Right ventricle myocardium superior (tissue), 1 donor: ENCODE results near the gene ZNF234. TPM values are rescaled to one million over a fixed set of nuclear protein-coding genes. Genes with fewer than 3 reads are reported as not detected.
"Not testable (repeated sequence)": the region's sequence is repeated elsewhere in the genome, so short reads cannot be mapped to it uniquely, and the experiment has no call there.

ENCODE experiments used
- ATAC-seq: fragments of 200-7000 bp; cut with Tn5 transposase; one replicate; pipeline ENCODE4 v1.9.1; 2020; ENCODE audit warnings: mild to moderate bottlenecking; ENCODE audit not compliant: poor library complexity
- DNase-seq: peaks from one replicate; pipeline ENCODE4 v3.0.0-alpha.2; 2020
- intact Hi-C: fragments of 100-400 bp; cut with DNase I; formaldehyde crosslinking; loops from one replicate; pipeline ENCODE4 v1.11.2; 2022
- long read RNA-seq: library from polyadenylated mRNA; unstranded; transcript quantifications from one replicate; pipeline ENCODE4 v2.0.0, GENCODE V29; 2021
- total RNA-seq: library from RNA; stranded (reverse); fragmentation: NEBNext Ultra II Directional; extraction: Animal tissue kit (Norgen Biotek cat#: 25700); gene quantifications from one replicate; pipeline ENCODE4 v1.2.1, GENCODE V29; 2021
- donor health status: DM: no; HTN: yes; CAD: no; lungs with severe emphysema.

ZNF234 gene
- total RNA-seq = 8.1 TPM
- long read RNA-seq, full-length matches to known transcripts = 13 of 21 reads
- long read RNA-seq, partial matches to known transcripts = 1 of 21 reads
- long read RNA-seq, other reads (novel, unspliced or antisense) = 7 of 21 reads

DNA sequence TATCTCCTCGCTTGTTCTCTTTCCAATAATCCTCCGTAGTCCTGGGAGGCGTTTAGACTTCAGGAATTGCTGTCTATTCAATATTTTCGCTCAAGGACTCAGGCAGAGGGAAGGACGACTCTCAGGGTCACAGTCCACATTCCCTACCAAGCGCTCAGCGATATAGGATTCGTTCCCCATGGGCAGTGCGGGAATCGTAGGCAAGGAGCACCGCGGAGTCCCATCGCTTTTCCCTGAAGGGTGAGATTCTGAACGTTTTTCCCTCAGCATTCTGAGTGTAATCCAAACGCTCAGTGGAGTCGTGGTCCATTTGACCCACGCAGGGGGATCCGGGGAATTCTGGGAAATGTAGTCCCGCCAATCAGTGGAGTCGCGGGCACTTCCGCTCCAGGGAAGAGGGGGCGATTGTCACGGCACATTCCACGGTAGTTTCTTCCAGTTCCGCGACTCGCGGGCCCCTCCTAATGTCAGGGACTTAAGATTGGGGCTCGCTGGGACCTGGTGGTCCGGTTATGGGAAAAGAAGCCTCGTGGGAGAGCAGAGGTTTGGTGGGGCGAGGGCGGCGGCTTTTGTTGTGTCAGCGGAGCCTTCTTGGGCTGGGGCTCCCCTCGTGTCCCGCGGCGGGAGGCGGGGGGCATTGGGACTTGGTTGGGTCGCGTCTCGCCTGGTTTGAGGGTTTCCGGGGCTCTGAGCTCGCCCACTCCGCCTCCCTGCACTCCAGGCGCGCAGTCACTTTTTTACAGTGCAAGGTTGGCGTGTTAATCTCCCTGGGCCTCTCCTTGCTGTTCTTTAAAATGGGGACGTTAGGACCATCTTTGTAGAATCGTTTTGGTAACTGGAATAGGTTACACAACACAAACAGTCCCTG is at the start of gene ZNF234:
Gene ZNF234 (plus strand): TSS at position 364 of the 868 bp plus-strand sequence. CDS start 3,079 bp downstream, outside the sequence.
- intact Hi-C loops = no loop called here

GRCh38 chr19:44092108-44092507 is 49.2 kb upstream of the ZNF234 start:
- ATAC-seq (no peak), DNase-seq (no peak)
- intact Hi-C loops = no loop called here

More for the DNA sequence above, at the start of gene ZNF234:
- ATAC-seq (peak; percentile 98), DNase-seq (peak; percentile 86)

GRCh38 chr19:44093931-44094765 is 47.2 kb upstream of the ZNF234 start, which contains the start of gene ZNF224:
ZNF224 (plus strand) TSS chr19:44094361; CDS start chr19:44097874, 3,513 bp downstream.
- DNase-seq = peak; percentile 93
- intact Hi-C loops = no loop called here
- ATAC-seq = peak; percentile 99

DNA sequence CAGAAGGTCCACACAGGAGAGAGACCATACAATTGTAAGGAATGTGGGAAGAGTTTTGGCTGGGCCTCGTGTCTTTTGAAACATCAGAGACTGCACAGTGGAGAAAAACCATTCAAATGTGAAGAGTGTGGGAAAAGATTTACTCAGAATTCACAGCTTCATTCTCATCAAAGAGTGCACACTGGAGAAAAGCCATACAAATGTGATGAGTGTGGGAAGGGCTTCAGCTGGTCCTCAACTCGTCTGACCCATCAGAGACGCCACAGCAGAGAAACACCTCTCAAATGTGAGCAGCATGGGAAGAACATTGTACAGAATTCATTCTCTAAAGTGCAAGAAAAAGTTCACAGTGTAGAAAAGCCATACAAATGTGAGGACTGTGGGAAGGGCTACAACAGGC is 33.6 kb upstream of the ZNF234 start:
- DNase-seq (no peak), ATAC-seq (no peak)
- intact Hi-C loops = loop anchor here (10.0 kb wide), 1 partner anchor 103 kb away; the partner anchor contains the start of gene ZNF230

DNA sequence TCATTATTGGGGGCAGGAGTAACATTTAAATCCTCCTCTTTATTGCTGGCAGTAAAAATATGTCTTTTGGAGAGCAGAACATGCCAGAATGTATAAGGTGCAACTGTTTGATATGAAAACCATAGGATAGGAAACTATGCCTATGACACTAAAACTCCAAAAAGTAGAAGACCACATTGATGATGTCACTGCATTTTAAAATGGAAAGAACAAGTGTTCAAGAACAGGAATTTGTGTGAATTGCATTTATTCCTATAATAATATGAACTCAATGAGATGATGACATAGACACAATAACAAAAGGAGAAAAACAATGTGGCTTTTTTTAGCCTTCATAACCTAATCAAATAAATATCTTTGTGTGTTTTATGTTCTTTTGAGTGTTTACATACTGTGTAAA is 31.9 kb upstream of the ZNF234 start:
- intact Hi-C loops = loop anchor here (10.0 kb wide), 1 partner anchor 105 kb away; the partner anchor contains the start of gene ZNF230
- no peak for DNase-seq
- ATAC-seq = no peak

- intact Hi-C loops = loop anchor here (10.0 kb wide), 1 partner anchor 193 kb away; the partner anchor contains the start of gene ZNF235
Observed at GRCh38 chr19:44111910-44112463, 29.4 kb upstream of the ZNF234 start.

DNA sequence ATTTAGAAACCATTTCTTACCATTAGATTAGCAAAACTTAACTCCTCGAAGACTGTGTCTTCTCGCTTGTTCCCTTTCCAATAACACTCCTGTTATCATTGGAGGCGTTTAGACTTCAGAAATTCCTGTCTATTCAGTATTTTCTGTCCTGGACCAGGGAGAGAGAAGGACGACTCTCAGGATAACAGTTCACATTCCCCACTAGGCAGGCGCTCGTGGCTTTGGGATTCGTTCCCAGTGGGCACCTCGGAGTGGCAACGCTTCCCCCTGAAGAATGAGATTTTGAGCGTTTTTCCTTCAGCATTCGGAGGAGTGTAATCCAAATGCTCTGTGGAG is 28.6 kb upstream of the ZNF234 start:
- intact Hi-C loops = loop anchor here (10.0 kb wide), 1 partner anchor 192 kb away; the partner anchor contains the start of gene ZNF235
- ATAC-seq = peak; percentile 6

More at GRCh38 chr19:44111910-44112463, 29.4 kb upstream of the ZNF234 start:
- DNase-seq (no peak), ATAC-seq (no peak)

DNA sequence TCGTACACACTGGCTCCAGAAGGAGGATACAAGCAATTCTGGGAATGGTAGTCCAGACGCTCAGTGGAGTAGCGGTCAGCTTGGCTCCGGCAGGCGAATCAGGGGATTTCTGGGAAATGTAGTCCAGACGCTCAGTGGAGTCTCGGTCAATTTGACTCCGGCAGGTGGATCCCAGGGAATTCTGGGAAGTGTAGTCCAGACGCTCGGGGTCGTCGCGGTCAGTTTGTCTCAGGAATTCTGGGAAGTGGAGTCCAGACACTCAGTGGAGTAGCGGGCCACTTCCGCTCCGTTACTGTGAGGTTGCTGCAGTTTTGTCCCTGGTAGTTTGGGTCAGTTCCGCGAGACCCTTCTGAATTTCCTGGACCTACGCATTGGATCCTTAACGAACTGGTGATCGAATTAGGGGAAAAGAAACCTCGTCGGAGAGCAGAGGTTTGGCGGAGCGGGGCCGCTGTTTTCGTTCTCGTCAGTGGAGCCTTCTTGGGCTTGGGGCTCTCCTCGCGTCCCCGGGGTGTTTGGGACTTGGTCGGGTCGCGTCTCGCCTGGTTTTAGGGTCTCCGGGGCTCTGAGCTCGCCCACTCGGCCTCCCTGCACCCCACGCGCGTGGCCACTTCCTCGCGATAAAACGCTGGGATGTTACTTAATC is 28.1 kb upstream of the ZNF234 start, which contains the start of gene ZNF225:
Gene ZNF225 (plus strand): TSS at position 262 of the 646 bp plus-strand sequence. CDS start 2,429 bp downstream, outside the sequence.
- DNase-seq = peak; percentile 95
- peak; percentile 98 for ATAC-seq
- intact Hi-C loops = loop anchor here (10.0 kb wide), 1 partner anchor 192 kb away; the partner anchor contains the start of gene ZNF235

More for the DNA sequence above, 28.6 kb upstream of the ZNF234 start:
- DNase-seq = no peak

- ATAC-seq = peak; percentile 4
- no peak for DNase-seq
- intact Hi-C loops = loop anchor here (10.0 kb wide), 1 partner anchor 191 kb away; the partner anchor contains the start of gene ZNF235
Observed at GRCh38 chr19:44113784-44114390, 27.5 kb upstream of the ZNF234 start.

- ATAC-seq, DNase-seq, intact Hi-C loops: not testable (repeated sequence)
Observed at GRCh38 chr19:44121162-44121561, 20.2 kb upstream of the ZNF234 start.

DNA sequence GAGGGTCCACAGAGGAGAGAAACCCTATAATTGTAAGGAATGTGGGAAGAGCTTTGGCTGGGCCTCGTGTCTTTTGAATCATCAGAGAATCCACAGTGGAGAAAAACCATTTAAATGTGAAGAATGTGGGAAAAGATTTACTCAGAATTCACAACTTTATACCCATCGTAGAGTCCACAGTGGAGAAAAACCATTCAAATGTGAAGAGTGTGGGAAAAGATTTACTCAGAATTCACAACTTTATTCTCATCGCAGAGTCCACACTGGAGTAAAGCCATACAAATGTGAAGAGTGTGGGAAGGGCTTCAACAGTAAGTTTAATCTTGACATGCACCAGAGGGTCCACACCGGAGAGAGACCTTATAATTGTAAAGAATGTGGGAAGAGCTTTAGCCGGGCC is 9.4 kb upstream of the ZNF234 start:
- DNase-seq (no peak), ATAC-seq (no peak)
- intact Hi-C loops = no loop called here

GRCh38 chr19:44142059-44142433 is 692 bp downstream of the ZNF234 start:
- DNase-seq = no peak
- intact Hi-C loops = no loop called here

GRCh38 chr19:44149776-44150175 is 8.4 kb downstream of the ZNF234 start:
- DNase-seq = no peak
- intact Hi-C loops = no loop called here
- ATAC-seq = peak; percentile 74

More at GRCh38 chr19:44142059-44142433, 692 bp downstream of the ZNF234 start:
- peak; percentile 38 for ATAC-seq

GRCh38 chr19:44151491-44151890 is 10.1 kb downstream of the ZNF234 start:
- peak; percentile 42 for ATAC-seq

DNA sequence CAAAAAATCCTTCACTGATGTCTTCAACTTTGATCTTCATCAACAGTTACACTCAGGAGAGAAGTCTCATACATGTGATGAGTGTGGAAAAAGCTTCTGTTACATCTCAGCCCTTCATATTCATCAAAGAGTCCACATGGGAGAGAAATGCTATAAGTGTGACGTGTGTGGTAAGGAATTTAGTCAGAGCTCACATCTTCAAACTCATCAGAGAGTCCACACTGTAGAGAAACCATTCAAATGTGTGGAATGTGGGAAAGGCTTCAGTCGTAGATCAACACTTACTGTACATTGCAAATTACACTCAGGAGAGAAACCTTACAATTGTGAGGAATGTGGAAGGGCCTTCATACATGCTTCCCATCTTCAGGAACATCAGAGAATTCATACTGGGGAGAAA is 15.1 kb downstream of the ZNF234 start:
- no peak for ATAC-seq
- intact Hi-C loops = no loop called here
- DNase-seq = no peak

More at GRCh38 chr19:44151491-44151890, 10.1 kb downstream of the ZNF234 start:
- DNase-seq = no peak
- intact Hi-C loops = no loop called here

DNA sequence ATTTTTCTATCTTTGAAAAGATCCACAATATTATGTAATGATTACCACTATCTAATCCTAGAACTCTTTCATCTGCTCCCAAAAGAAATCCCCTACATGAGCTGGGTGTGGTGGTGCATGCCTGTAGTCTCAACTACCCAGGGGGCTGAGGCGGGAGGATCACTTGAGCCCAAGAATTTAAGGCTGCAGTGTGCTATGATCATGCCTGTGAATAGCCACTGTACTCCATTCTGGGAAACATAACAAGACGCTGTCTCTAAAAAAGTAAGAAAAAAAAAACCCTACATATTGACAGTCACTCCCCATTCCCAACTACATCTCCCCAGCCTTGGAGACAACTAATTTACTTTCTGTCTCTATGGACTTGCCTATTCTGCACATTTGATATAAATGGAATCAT is 22.4 kb downstream of the ZNF234 start:
- intact Hi-C loops = no loop called here
- ATAC-seq (no peak), DNase-seq (no peak)

- ATAC-seq = no peak
Observed at GRCh38 chr19:44164327-44164672, 22.9 kb downstream of the ZNF234 start.

More at GRCh38 chr19:44164327-44164672, 22.9 kb downstream of the ZNF234 start:
- intact Hi-C loops = no loop called here
- no peak for DNase-seq
